Left ventricle myocardium inferior (tissue), 1 donor: ENCODE data around the gene DHRSX. TPM values are rescaled to one million over a fixed set of nuclear protein-coding genes. Genes with fewer than 3 reads are reported as not detected.
A peak's percentile ranks its signal among the peaks of the same experiment; 100 is the strongest.

Experiments used
- DNase-seq: peaks from one replicate; pipeline ENCODE4 v3.0.0-alpha.2; 2020
- H3K27ac ChIP-seq: fragments of 200-600 bp; replicated peaks from 2 replicates; pipeline ENCODE4 v1.8.0; 2021
- H3K27me3 ChIP-seq: fragments of 200-600 bp; 2 replicates; pipeline ENCODE4 v1.8.0; 2021; ENCODE audit warnings: low read depth
- H3K36me3 ChIP-seq: fragments of 200-600 bp; 2 replicates; pipeline ENCODE4 v1.8.0; 2021
- H3K4me1 ChIP-seq: fragments of 200-600 bp; 2 replicates; pipeline ENCODE4 v1.8.0; 2021
- H3K4me3 ChIP-seq: fragments of 200-600 bp; 2 replicates; pipeline ENCODE4 v1.8.0; 2021; ENCODE audit warnings: mild to moderate bottlenecking, moderate library complexity
- H3K9me3 ChIP-seq: fragments of 200-600 bp; replicated peaks from 2 replicates; pipeline ENCODE4 v1.8.0; 2021
- CTCF ChIP-seq: fragments of 200-600 bp; IDR thresholded peaks from 2 replicates; pipeline ENCODE4 v1.8.0; 2021; ENCODE audit warnings: antibody characterized with exemption, mild to moderate bottlenecking, borderline replicate concordance
- intact Hi-C: fragments of 100-400 bp; cut with micrococcal nuclease; formaldehyde crosslinking; loops from one replicate; pipeline ENCODE4 v1.11.0; 2022
- total RNA-seq: library from RNA; stranded (reverse); fragmentation: NEBNext Ultra II Directional; extraction: Animal tissue kit (Norgen Biotek cat#: 25700); gene quantifications from one replicate; pipeline ENCODE4 v1.2.1, GENCODE V29; 2021
- donor health status: DM: no; HTN: yes; CAD: no; lungs with severe emphysema.

DHRSX gene
- total RNA-seq, 1 donor from 2014 or later: 35.3 TPM

GRCh38 chrX:2327423-2327822 lies 173.4 kb downstream of the DHRSX start:
- Histone ChIP-seq H3K9me3 (no peaks in the 10 kb centered on the region), H3K4me3 (no peak overlapping the region), H3K27me3 (no peaks in the 10 kb centered on the region), H3K27ac (no peak overlapping the region), H3K36me3 (no peaks in the 10 kb centered on the region), H3K4me1 (peaks cover 10% of the 10 kb centered on the region)
- intact Hi-C loops: no loop called here
- TF ChIP-seq CTCF: no peak
- DNase-seq: no peak

- no peak for TF ChIP-seq CTCF
- Histone ChIP-seq H3K27me3 (no peaks in the 10 kb centered on the region), H3K9me3 (no peaks in the 10 kb centered on the region), H3K27ac (peak overlapping the region; percentile 33), H3K4me1 (peaks cover 4% of the 10 kb centered on the region), H3K36me3 (no peaks in the 10 kb centered on the region), H3K4me3 (peak overlapping the region; percentile 41)
- DNase-seq: peak; percentile 32
- intact Hi-C loops: no loop called here
Observed at GRCh38 chrX:2325076-2325784, 175.5 kb downstream of the DHRSX start.

- no peaks in the 10 kb centered on the region for H3K36me3 ChIP-seq
- DNase-seq: no peak
- H3K4me1 ChIP-seq: no peaks in the 10 kb centered on the region
- peak overlapping the region; percentile 6 for H3K27ac ChIP-seq
- H3K27me3 ChIP-seq: no peaks in the 10 kb centered on the region
- intact Hi-C loops: no loop called here
- no peak overlapping the region for H3K4me3 ChIP-seq
- no peak for TF ChIP-seq CTCF
- no peaks in the 10 kb centered on the region for H3K9me3 ChIP-seq
Observed at GRCh38 chrX:2324151-2324550, 176.6 kb downstream of the DHRSX start.

GRCh38 chrX:2321411-2321810 lies 179.4 kb downstream of the DHRSX start:
- H3K36me3 ChIP-seq: no peaks in the 10 kb centered on the region
- intact Hi-C loops: no loop called here
- H3K9me3 ChIP-seq: no peaks in the 10 kb centered on the region
- H3K4me3 ChIP-seq: peak overlapping the region; percentile 50
- H3K27me3 ChIP-seq: no peaks in the 10 kb centered on the region
- TF ChIP-seq CTCF: no peak
- no peaks in the 10 kb centered on the region for H3K4me1 ChIP-seq
- DNase-seq: no peak
- peak overlapping the region; percentile 88 for H3K27ac ChIP-seq

- Histone ChIP-seq H3K27me3 (no peaks in the 10 kb centered on the region), H3K4me3 (peak overlapping the region; percentile 50), H3K9me3 (peaks cover 2% of the 10 kb centered on the region), H3K4me1 (no peaks in the 10 kb centered on the region), H3K36me3 (peaks cover 1% of the 10 kb centered on the region), H3K27ac (peak overlapping the region; percentile 88)
- intact Hi-C loops: no loop called here
- DNase-seq: peak; percentile 67
- no peak for TF ChIP-seq CTCF
Observed at GRCh38 chrX:2320580-2321327, 180.0 kb downstream of the DHRSX start.
